HK-2 (cell line): ENCODE data around the gene CAPN13.

ENCODE experiments used
- DNase-seq: peaks from one replicate; pipeline ENCODE4 v3.0.0-alpha.2; 2018; ENCODE audit not compliant: unreplicated experiment

CAPN13 gene

GRCh38 chr2:30807249-30807648 lies at the start of gene CAPN13:
CAPN13 (minus strand) TSS chr2:30807446; CDS start chr2:30787325, 20,121 bp downstream.
- DNase-seq, result no peak

GRCh38 chr2:30847841-30848240 lies 40.6 kb upstream of the CAPN13 start:
- no peak for DNase-seq

GRCh38 chr2:30847329-30847728 lies 40.1 kb upstream of the CAPN13 start:
- no peak for DNase-seq

GRCh38 chr2:30828586-30828985 lies 21.3 kb upstream of the CAPN13 start:
- no peak for DNase-seq

- DNase-seq, result no peak
Measured at GRCh38 chr2:30826916-30827315, 19.7 kb upstream of the CAPN13 start.

GRCh38 chr2:30826481-30826880 lies 19.2 kb upstream of the CAPN13 start:
- no peak for DNase-seq

GRCh38 chr2:30823452-30823851 lies 16.2 kb upstream of the CAPN13 start:
- DNase-seq, result no peak

GRCh38 chr2:30821960-30822359 lies 14.7 kb upstream of the CAPN13 start:
- no peak for DNase-seq

GRCh38 chr2:30820381-30821055 lies 13.3 kb upstream of the CAPN13 start:
- DNase-seq, result no peak

- no peak for DNase-seq
Measured at GRCh38 chr2:30809938-30810337, 2.7 kb upstream of the CAPN13 start.

GRCh38 chr2:30808695-30809094 lies 1.4 kb upstream of the CAPN13 start:
- DNase-seq, result no peak

- DNase-seq, result no peak
Measured at GRCh38 chr2:30803281-30803680, 4.0 kb downstream of the CAPN13 start.

GRCh38 chr2:30802611-30803010 lies 4.6 kb downstream of the CAPN13 start:
- DNase-seq, result no peak

GRCh38 chr2:30801821-30802455 lies 5.3 kb downstream of the CAPN13 start:
- DNase-seq, result no peak

- no peak for DNase-seq
Measured at GRCh38 chr2:30800159-30800558, 7.1 kb downstream of the CAPN13 start.

- no peak for DNase-seq
Measured at GRCh38 chr2:30799366-30799765, 7.9 kb downstream of the CAPN13 start.

GRCh38 chr2:30798536-30798991 lies 8.7 kb downstream of the CAPN13 start:
- no peak for DNase-seq

GRCh38 chr2:30797381-30798015 lies 9.7 kb downstream of the CAPN13 start:
- no peak for DNase-seq

GRCh38 chr2:30796699-30797098 lies 10.5 kb downstream of the CAPN13 start:
- DNase-seq, result no peak

GRCh38 chr2:30792521-30792920 lies 14.7 kb downstream of the CAPN13 start:
- no peak for DNase-seq

GRCh38 chr2:30790879-30791278 lies 16.4 kb downstream of the CAPN13 start:
- no peak for DNase-seq

GRCh38 chr2:30789670-30790210 lies 17.5 kb downstream of the CAPN13 start:
- no peak for DNase-seq
